HepG2 (cell line): ENCODE measurements around the gene KTI12. TPM values are rescaled to one million over a fixed set of nuclear protein-coding genes. Genes with fewer than 3 reads are reported as not detected.

ENCODE experiments used
- ATM ChIP-seq: fragments of 450-650 bp; IDR thresholded peaks from 2 replicates; pipeline ENCODE4 v1.7.1; 2017; ENCODE audit warnings: mild to moderate bottlenecking, borderline replicate concordance
- CBFB ChIP-seq: sonication (generic); formaldehyde crosslinking; IDR thresholded peaks from 2 replicates; pipeline ENCODE4 v1.4.0; 2020; ENCODE audit warnings: missing genetic modification reagents
- DNMT1 ChIP-seq: sonication (generic); formaldehyde crosslinking; IDR thresholded peaks from 2 replicates; pipeline ENCODE4 v1.5.1; 2020; ENCODE audit warnings: mild to moderate bottlenecking, missing genetic modification reagents
- E2F5 ChIP-seq: sonication (generic); formaldehyde crosslinking; conservative IDR thresholded peaks from 2 replicates; pipeline ENCODE4 v1.4.0; 2020; ENCODE audit warnings: missing genetic modification reagents
- FOSL1 ChIP-seq: sonication (generic); formaldehyde crosslinking; IDR thresholded peaks from 2 replicates; pipeline ENCODE4 v1.9.0; 2021; ENCODE audit warnings: missing genetic modification reagents, borderline replicate concordance
- FOXO4 ChIP-seq: sonication (generic); formaldehyde crosslinking; conservative IDR thresholded peaks from 2 replicates; pipeline ENCODE4 v1.8.1; 2023; ENCODE audit warnings: missing genetic modification reagents
- HDAC2 ChIP-seq: sonication (generic); formaldehyde crosslinking; IDR thresholded peaks from 2 replicates; pipeline ENCODE4 v1.4.0; 2020; ENCODE audit warnings: missing genetic modification reagents
- MBNL3 ChIP-seq: fragments of 250-450 bp; sonication (Bioruptor Pico); conservative IDR thresholded peaks from 2 replicates; pipeline ENCODE4 v1.8.0; 2022; ENCODE audit warnings: mild to moderate bottlenecking, inconsistent platforms
- NFE2L2 ChIP-seq: fragments of 150-350 bp; IDR thresholded peaks from 2 replicates; pipeline ENCODE4 v1.6.1; 2014; ENCODE audit warnings: low read length
- NR2F6 ChIP-seq, 2 experiments: IDR thresholded peaks; 2 replicates each; pipeline ENCODE4 v1.6.1; 2016; ENCODE audit warnings: antibody characterized with exemption in 1 of 2, mild to moderate bottlenecking in 1 of 2
- PBX3 ChIP-seq: sonication (generic); formaldehyde crosslinking; IDR thresholded peaks from 2 replicates; pipeline ENCODE4 v1.8.1; 2023; ENCODE audit warnings: missing genetic modification reagents, inconsistent platforms, borderline replicate concordance
- PCBP1 ChIP-seq: fragments of 200-400 bp; formaldehyde crosslinking; IDR thresholded peaks from 2 replicates; pipeline ENCODE4 v1.6.1; 2017; ENCODE audit warnings: mild to moderate bottlenecking, low read depth, low read length, borderline replicate concordance
- RNF2 ChIP-seq: fragments of 450-650 bp; conservative IDR thresholded peaks from 2 replicates; pipeline ENCODE4 v1.6.1; 2016; ENCODE audit warnings: low read depth
- SMARCE1 ChIP-seq: fragments of 450-650 bp; IDR thresholded peaks from 2 replicates; pipeline ENCODE4 v1.6.1; 2017; ENCODE audit warnings: borderline replicate concordance
- STAG1 ChIP-seq: sonication (generic); formaldehyde crosslinking; IDR thresholded peaks from 2 replicates; pipeline ENCODE4 v1.4.0; 2020; ENCODE audit warnings: missing genetic modification reagents
- ZKSCAN1 ChIP-seq: fragments of 150-350 bp; IDR thresholded peaks from 2 replicates; pipeline ENCODE4 v1.6.1; 2014; ENCODE audit warnings: low read length
- ZNF274 ChIP-seq: sonication (generic); formaldehyde crosslinking; IDR thresholded peaks from 2 replicates; pipeline ENCODE4 v1.5.1; 2020; ENCODE audit warnings: mild to moderate bottlenecking, missing genetic modification reagents
- ZNF292 ChIP-seq: sonication (generic); formaldehyde crosslinking; IDR thresholded peaks from 2 replicates; pipeline ENCODE4 v1.8.1; 2022; ENCODE audit warnings: mild to moderate bottlenecking, low read depth, missing genetic modification reagents, borderline replicate concordance
- ZNF335 ChIP-seq: sonication (generic); formaldehyde crosslinking; IDR thresholded peaks from 2 replicates; pipeline ENCODE4 v1.4.0; 2020; ENCODE audit warnings: missing genetic modification reagents
- ZNF446 ChIP-seq: sonication (generic); formaldehyde crosslinking; IDR thresholded peaks from 2 replicates; pipeline ENCODE4 v1.5.0; 2020; ENCODE audit warnings: mild to moderate bottlenecking, missing genetic modification reagents
- ZNF451 ChIP-seq: sonication (generic); formaldehyde crosslinking; IDR thresholded peaks from 2 replicates; pipeline ENCODE4 v1.5.0; 2020; ENCODE audit warnings: mild to moderate bottlenecking, missing genetic modification reagents
- ZNF569 ChIP-seq: sonication (generic); formaldehyde crosslinking; IDR thresholded peaks from 2 replicates; pipeline ENCODE4 v1.5.0; 2020; ENCODE audit warnings: mild to moderate bottlenecking, missing genetic modification reagents, moderate library complexity, borderline replicate concordance
- ZNF574 ChIP-seq: sonication (generic); formaldehyde crosslinking; IDR thresholded peaks from 2 replicates; pipeline ENCODE4 v1.4.0; 2020; ENCODE audit warnings: missing genetic modification reagents
- ZNF629 ChIP-seq: sonication (generic); formaldehyde crosslinking; conservative IDR thresholded peaks from 2 replicates; pipeline ENCODE4 v1.5.0; 2020; ENCODE audit warnings: missing genetic modification reagents
- ZNF713 ChIP-seq: sonication (generic); formaldehyde crosslinking; IDR thresholded peaks from 2 replicates; pipeline ENCODE4 v1.4.0; 2020; ENCODE audit warnings: mild to moderate bottlenecking, missing genetic modification reagents
- polyA plus RNA-seq, 8 experiments: library from polyadenylated mRNA; depleted of rRNA in 3 of 8; stranded (reverse) in 7 of 8; unstranded in 1 of 8; fragments of >200 nt; fragmentation: Illumina TruSeq in 4 of 8; extraction: Trizol in 4 of 8; gene quantifications; 2 replicates each; pipeline versions ENCODE4 v1.2.1 to v1.2.3, GENCODE V29; 2011 to 2016; ENCODE audit warnings: low read depth in 4 of 8, missing spikeins in 1 of 8, mixed read lengths in 1 of 8; ENCODE audit not compliant: insufficient read depth in 1 of 8
- total RNA-seq, 5 experiments: library from RNA; depleted of rRNA; stranded (reverse); fragments of >200 nt; fragmentation: Illumina TruSeq; extraction: Trizol; gene quantifications; 2 replicates each; pipeline ENCODE4 v1.2.3, GENCODE V29; 2016; ENCODE audit warnings: low read depth in 1 of 5

KTI12 gene
- total and polyA plus RNA-seq, 2 of the 13 experiments (the other 11 are each of a cell fraction or from before 2014, with no cell fraction given): 7.4 to 10.2 TPM

- TF ChIP-seq SMARCE1 (no peak), FOXO4 (CRISPR knock-in tag) (no peak), ZNF629 (CRISPR knock-in tag) (peak; percentile 83), E2F5 (no peak), ZNF446 (CRISPR knock-in tag) (no peak), ATM (no peak), ZNF335 (CRISPR knock-in tag) (peak; percentile 68; the same call in 1 of the 2 replicates), DNMT1 (no peak), ZNF274 (no peak), PBX3 (CRISPR knock-in tag) (no peak), STAG1 (CRISPR knock-in tag) (peak; percentile 30; the same call in 1 of the 2 replicates), NR2F6 (IDR thresholded peaks at IDR 0.05) (peak; percentile 91), NR2F6 (CRISPR knock-in tag; IDR thresholded peaks at IDR 0.05) (peak; percentile 92), FOSL1 (no peak), HDAC2 (CRISPR knock-in tag) (peak; percentile 98), ZNF569 (CRISPR knock-in tag) (no peak), ZNF574 (CRISPR knock-in tag) (peak; percentile 66), MBNL3 (no peak), ZNF292 (CRISPR knock-in tag) (peak; percentile 80; the same call in 1 of the 2 replicates), NFE2L2 (no peak), RNF2 (no peak), PCBP1 (no peak), ZNF713 (no peak), ZKSCAN1 (no peak), ZNF451 (CRISPR knock-in tag) (no peak), CBFB (CRISPR knock-in tag) (no peak)
Measured at GRCh38 chr1:52037402-52037814, 3.8 kb upstream of the KTI12 start (continued).
